Neural cell (in vitro differentiated cells): ENCODE results near the gene AZIN2. TPM values are rescaled to one million over a fixed set of nuclear protein-coding genes. Genes with fewer than 3 reads are reported as not detected.

Source experiments
- H2AFZ ChIP-seq: fragments of 200-600, 300-800 bp; sonication (generic), shearing (Covaris generic); 2 replicates; pipeline ENCODE4 v1.6.0; 2014; ENCODE audit warnings: low read depth, mild to moderate bottlenecking, antibody characterized with exemption, low read length, moderate library complexity
- H3F3A ChIP-seq: fragments of 200-600 bp; shearing (Covaris generic); 2 replicates; pipeline ENCODE4 v1.6.1; 2016; ENCODE audit warnings: mild to moderate bottlenecking, moderate library complexity, mixed read lengths, antibody characterized with exemption, low read length; ENCODE audit not compliant: insufficient read depth, poor library complexity, severe bottlenecking
- H3K27ac ChIP-seq: fragments of 200-600, 300-800 bp; sonication (generic), shearing (Covaris generic); 2 replicates; pipeline ENCODE4 v1.5.1; 2014; ENCODE audit warnings: mild to moderate bottlenecking, low read length, moderate library complexity
- H3K27me3 ChIP-seq: fragments of 300-800, 200-600 bp; sonication (generic), shearing (Covaris generic); 2 replicates; pipeline ENCODE4 v1.6.0; 2014; ENCODE audit warnings: mild to moderate bottlenecking, low read depth, low read length, moderate library complexity; ENCODE audit not compliant: insufficient read depth
- H3K36me3 ChIP-seq: fragments of 300-800, 200-600 bp; sonication (generic), shearing (Covaris generic); 2 replicates; pipeline ENCODE4 v1.5.1; 2014; ENCODE audit warnings: mild to moderate bottlenecking, antibody characterized with exemption, low read length, moderate library complexity; ENCODE audit not compliant: insufficient read depth
- H3K4me2 ChIP-seq: fragments of 300-800, 200-600 bp; sonication (generic), shearing (Covaris generic); 2 replicates; pipeline ENCODE4 v1.6.0; 2014; ENCODE audit warnings: mild to moderate bottlenecking, low read length
- H3K4me3 ChIP-seq: fragments of 300-800, 200-600 bp; sonication (generic), shearing (Covaris generic); 2 replicates; pipeline ENCODE4 v1.5.1; 2014; ENCODE audit warnings: mild to moderate bottlenecking, low read length, moderate library complexity
- H3K79me2 ChIP-seq: fragments of 200-600 bp; shearing (Covaris generic); replicated peaks from 2 replicates; pipeline ENCODE4 v1.6.0; 2014; ENCODE audit warnings: mild to moderate bottlenecking, low read length, moderate library complexity; ENCODE audit not compliant: insufficient read depth
- H3K9ac ChIP-seq: fragments of 300-800, 200-600 bp; sonication (generic), shearing (Covaris generic); 2 replicates; pipeline ENCODE4 v1.6.1; 2016; ENCODE audit warnings: mild to moderate bottlenecking, low read length, mixed read lengths
- H3K9me2 ChIP-seq: fragments of 200-600 bp; shearing (Covaris generic); 2 replicates; pipeline ENCODE4 v1.6.1; 2016; ENCODE audit warnings: mild to moderate bottlenecking, low read length, mixed read lengths; ENCODE audit not compliant: insufficient read depth
- H3K9me3 ChIP-seq: fragments of 200-600, 300-800 bp; sonication (generic), shearing (Covaris generic); 2 replicates; pipeline ENCODE4 v1.6.1; 2016; ENCODE audit warnings: mild to moderate bottlenecking, mixed run types, low read length, moderate library complexity, mixed read lengths
- H4K20me1 ChIP-seq: fragments of 200-600 bp; shearing (Covaris generic); 2 replicates; pipeline ENCODE4 v1.6.1; 2016; ENCODE audit warnings: mild to moderate bottlenecking, mixed run types; ENCODE audit not compliant: insufficient read depth
- EP300 ChIP-seq: fragments of 450-650 bp; conservative IDR thresholded peaks from 2 replicates; pipeline ENCODE4 v1.6.1; 2014; ENCODE audit warnings: antibody characterized with exemption, mild to moderate bottlenecking, moderate library complexity; ENCODE audit not compliant: poor library complexity, severe bottlenecking
- EZH2 ChIP-seq: fragments of 200-600, 300-800 bp; shearing (Covaris generic), sonication (generic); IDR thresholded peaks from 2 replicates; pipeline ENCODE4 v1.6.1; 2014; ENCODE audit warnings: antibody characterized with exemption, low read length, borderline replicate concordance, mild to moderate bottlenecking; ENCODE audit not compliant: insufficient read depth, poor library complexity, severe bottlenecking
- MXI1 ChIP-seq: fragments of 450-650 bp; conservative IDR thresholded peaks from 2 replicates; pipeline ENCODE4 v1.6.1; 2014; ENCODE audit warnings: antibody characterized with exemption, mild to moderate bottlenecking; ENCODE audit not compliant: poor library complexity, severe bottlenecking
- POLR2AphosphoS5 ChIP-seq: IDR thresholded peaks from 2 replicates; pipeline ENCODE4 v1.6.1; 2012
- RAD21 ChIP-seq: fragments of 450-650 bp; conservative IDR thresholded peaks from 2 replicates; pipeline ENCODE4 v1.6.1; 2014; ENCODE audit warnings: antibody characterized with exemption, mild to moderate bottlenecking, moderate library complexity
- REST ChIP-seq: IDR thresholded peaks from 2 replicates; pipeline ENCODE4 v1.6.1; 2012; ENCODE audit warnings: borderline replicate concordance
- SMC3 ChIP-seq: fragments of 450-650 bp; conservative IDR thresholded peaks from 2 replicates; pipeline ENCODE4 v1.6.1; 2014; ENCODE audit warnings: antibody characterized with exemption, mild to moderate bottlenecking, moderate library complexity; ENCODE audit not compliant: poor library complexity
- TAF1 ChIP-seq: IDR thresholded peaks from 2 replicates; pipeline ENCODE4 v1.6.1; 2012; ENCODE audit warnings: low read depth
- polyA plus RNA-seq: library from polyadenylated mRNA; depleted of rRNA; stranded (reverse); fragments of >200 nt; gene quantifications from 2 replicates; pipeline ENCODE4 v1.2.3, GENCODE V29; 2014
- TF ChIP-seq, protein P1 (sequence below): fragments of 450-650 bp; IDR thresholded peaks from 2 replicates; pipeline ENCODE4 v1.5.1; 2014; ENCODE audit warnings: antibody characterized with exemption, mild to moderate bottlenecking, moderate library complexity; ENCODE audit not compliant: poor library complexity, severe bottlenecking

Gene AZIN2
- polyA plus RNA-seq, 1 donor from 2014 or later = 22.7 TPM

DNA sequence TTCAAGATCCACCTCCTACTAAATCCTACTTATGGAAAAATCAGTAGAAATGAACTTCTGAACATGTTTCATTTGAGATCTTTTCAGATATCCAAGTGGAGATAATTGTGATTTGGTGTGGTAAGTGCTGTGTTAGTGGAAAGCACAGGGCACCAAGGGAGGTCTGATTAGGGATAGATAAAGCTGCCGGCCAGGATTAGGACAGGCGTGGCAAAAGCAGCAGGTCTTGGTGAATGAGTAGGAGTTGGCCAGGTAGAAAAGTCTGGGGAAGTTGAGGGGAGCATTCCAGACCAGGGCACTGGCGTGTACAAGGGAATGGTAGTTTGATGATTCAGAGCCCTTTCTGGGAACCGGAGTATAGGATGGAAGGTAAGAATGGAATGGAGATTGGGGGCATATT is 47.8 kb downstream of the AZIN2 start:
- no peak overlapping the region for H2AFZ ChIP-seq
- no peak overlapping the region for H3K27ac ChIP-seq
- H3K4me2 ChIP-seq = no peak overlapping the region
- no peak for TF ChIP-seq RAD21
- TF ChIP-seq MXI1 = no peak
- no peak for TF ChIP-seq POLR2AphosphoS5
- no peak for TF ChIP-seq SMC3
- TF ChIP-seq EZH2 = no peak
- TF ChIP-seq TAF1 = no peak
- no peak for TF ChIP-seq REST
- TF ChIP-seq, protein P1, sequence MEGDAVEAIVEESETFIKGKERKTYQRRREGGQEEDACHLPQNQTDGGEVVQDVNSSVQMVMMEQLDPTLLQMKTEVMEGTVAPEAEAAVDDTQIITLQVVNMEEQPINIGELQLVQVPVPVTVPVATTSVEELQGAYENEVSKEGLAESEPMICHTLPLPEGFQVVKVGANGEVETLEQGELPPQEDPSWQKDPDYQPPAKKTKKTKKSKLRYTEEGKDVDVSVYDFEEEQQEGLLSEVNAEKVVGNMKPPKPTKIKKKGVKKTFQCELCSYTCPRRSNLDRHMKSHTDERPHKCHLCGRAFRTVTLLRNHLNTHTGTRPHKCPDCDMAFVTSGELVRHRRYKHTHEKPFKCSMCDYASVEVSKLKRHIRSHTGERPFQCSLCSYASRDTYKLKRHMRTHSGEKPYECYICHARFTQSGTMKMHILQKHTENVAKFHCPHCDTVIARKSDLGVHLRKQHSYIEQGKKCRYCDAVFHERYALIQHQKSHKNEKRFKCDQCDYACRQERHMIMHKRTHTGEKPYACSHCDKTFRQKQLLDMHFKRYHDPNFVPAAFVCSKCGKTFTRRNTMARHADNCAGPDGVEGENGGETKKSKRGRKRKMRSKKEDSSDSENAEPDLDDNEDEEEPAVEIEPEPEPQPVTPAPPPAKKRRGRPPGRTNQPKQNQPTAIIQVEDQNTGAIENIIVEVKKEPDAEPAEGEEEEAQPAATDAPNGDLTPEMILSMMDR = no peak
- TF ChIP-seq EP300 = no peak
- H3K9me3 ChIP-seq = no peaks in the 10 kb centered on the region
- H4K20me1 ChIP-seq = no peaks in the 10 kb centered on the region
- H3K79me2 ChIP-seq = peaks cover 4% of the 10 kb centered on the region
- no peaks in the 10 kb centered on the region for H3K27me3 ChIP-seq
- no peak overlapping the region for H3K9ac ChIP-seq
- no peaks in the 10 kb centered on the region for H3K36me3 ChIP-seq
- no peaks in the 10 kb centered on the region for H3K9me2 ChIP-seq
- no peak overlapping the region for H3K4me3 ChIP-seq
- no peaks in the 10 kb centered on the region for H3F3A ChIP-seq

- no peak overlapping the region for H3K27ac ChIP-seq
- no peaks in the 10 kb centered on the region for H3K9me2 ChIP-seq
- no peaks in the 10 kb centered on the region for H4K20me1 ChIP-seq
- no peaks in the 10 kb centered on the region for H3K36me3 ChIP-seq
- no peaks in the 10 kb centered on the region for H3K27me3 ChIP-seq
- TF ChIP-seq TAF1 = no peak
- no peak for TF ChIP-seq MXI1
- no peak for TF ChIP-seq SMC3
- no peak for TF ChIP-seq EP300
- H2AFZ ChIP-seq = no peak overlapping the region
- H3K79me2 ChIP-seq = peaks cover 4% of the 10 kb centered on the region
- no peak overlapping the region for H3K9ac ChIP-seq
- H3K4me3 ChIP-seq = no peak overlapping the region
- no peaks in the 10 kb centered on the region for H3F3A ChIP-seq
- H3K4me2 ChIP-seq = no peak overlapping the region
- H3K9me3 ChIP-seq = no peaks in the 10 kb centered on the region
These were observed 49.3 kb downstream of the AZIN2 start for GRCh38 chr1:33130297-33130696.

- TF ChIP-seq SMC3 = no peak
- TF ChIP-seq POLR2AphosphoS5 = no peak
- TF ChIP-seq, protein P1 = no peak
- TF ChIP-seq RAD21 = no peak
- TF ChIP-seq EZH2 = no peak
- TF ChIP-seq MXI1 = no peak
- TF ChIP-seq TAF1 = no peak
- no peak for TF ChIP-seq REST
- no peak for TF ChIP-seq EP300
- no peak overlapping the region for H3K9ac ChIP-seq
- no peaks in the 10 kb centered on the region for H3K36me3 ChIP-seq
- H3K27me3 ChIP-seq = no peaks in the 10 kb centered on the region
- H4K20me1 ChIP-seq = no peaks in the 10 kb centered on the region
- no peak overlapping the region for H3K4me3 ChIP-seq
- H2AFZ ChIP-seq = no peak overlapping the region
- no peak overlapping the region for H3K4me2 ChIP-seq
- no peak overlapping the region for H3K27ac ChIP-seq
- no peaks in the 10 kb centered on the region for H3F3A ChIP-seq
- peaks cover 4% of the 10 kb centered on the region for H3K79me2 ChIP-seq
- no peaks in the 10 kb centered on the region for H3K9me3 ChIP-seq
- no peaks in the 10 kb centered on the region for H3K9me2 ChIP-seq
These were observed 50.2 kb downstream of the AZIN2 start for GRCh38 chr1:33131191-33131590.
